Fibroblast of mammary gland (primary cell): ENCODE results near the gene SMLR1.

Experiments
- DNase-seq: peaks from one replicate; pipeline ENCODE4 v3.0.0-alpha.2; 2010; ENCODE audit warnings: low read depth
- H3K4me3 ChIP-seq: 2 replicates; pipeline ENCODE4 v1.5.1; 2011; ENCODE audit warnings: low read depth, mild to moderate bottlenecking, low read length, moderate library complexity; ENCODE audit not compliant: control insufficient read depth
- CTCF ChIP-seq: conservative IDR thresholded peaks from 2 replicates; pipeline ENCODE4 v1.5.1; 2011; ENCODE audit warnings: low read depth, low read length, inconsistent platforms; ENCODE audit not compliant: control insufficient read depth, insufficient read depth

The SMLR1 gene

GRCh38 chr6:130836055-130836640, 8.9 kb downstream of the SMLR1 start:
- no peak for TF ChIP-seq CTCF
- H3K4me3 ChIP-seq = no peak overlapping the region

GRCh38 chr6:130837067-130837466, 9.9 kb downstream of the SMLR1 start:
- no peak overlapping the region for H3K4me3 ChIP-seq
- TF ChIP-seq CTCF = no peak
- DNase-seq = no peak

More at GRCh38 chr6:130836055-130836640, 8.9 kb downstream of the SMLR1 start:
- DNase-seq = no peak

- no peak overlapping the region for H3K4me3 ChIP-seq
- DNase-seq = no peak
- no peak for TF ChIP-seq CTCF
Observed at GRCh38 chr6:130838250-130838860, 11.1 kb downstream of the SMLR1 start.

GRCh38 chr6:130838951-130839350, 11.7 kb downstream of the SMLR1 start:
- no peak for DNase-seq
- no peak for TF ChIP-seq CTCF
- H3K4me3 ChIP-seq = no peak overlapping the region

- H3K4me3 ChIP-seq = no peak overlapping the region
- no peak for TF ChIP-seq CTCF
- no peak for DNase-seq
Observed at GRCh38 chr6:130839379-130839778, 12.2 kb downstream of the SMLR1 start.

- no peak for DNase-seq
- no peak for TF ChIP-seq CTCF
- H3K4me3 ChIP-seq = no peak overlapping the region
Observed at GRCh38 chr6:130840050-130840449, 12.8 kb downstream of the SMLR1 start.
